ENCODE data around the gene GET4.
"Not testable (repeated sequence)": the region's sequence is repeated elsewhere in the genome, so short reads cannot be mapped to it uniquely, and the experiment has no call there.

GET4 gene

GRCh38 chr7:895451-896052, 19.2 kb downstream of the GET4 start:
- peak in 3 of 10 donors; percentile 69 to 80 (median 76) for DNase-seq
- intact Hi-C loops (cut with DNase I) = no loop called here

GRCh38 chr7:896346-897075, 20.2 kb downstream of the GET4 start:
- intact Hi-C loops (cut with DNase I) = no loop called here
- DNase-seq = peak in 2 of 10 donors; percentile 56 to 75

GRCh38 chr7:897086-897485, 20.7 kb downstream of the GET4 start:
- peak in 1 of 10 donors; percentile 73 for DNase-seq
- intact Hi-C loops (cut with DNase I) = no loop called here

GRCh38 chr7:897771-898376, 21.5 kb downstream of the GET4 start:
- DNase-seq = peak in 1 of 10 donors; percentile 78
- intact Hi-C loops (cut with DNase I) = no loop called here

GRCh38 chr7:898460-898854, 22.1 kb downstream of the GET4 start:
- intact Hi-C loops (cut with DNase I) = no loop called here
- no peak for DNase-seq

GRCh38 chr7:898855-899681, 22.7 kb downstream of the GET4 start:
- peak in 1 of 10 donors; percentile 84 for DNase-seq
- intact Hi-C loops (cut with DNase I) = no loop called here

DNA sequence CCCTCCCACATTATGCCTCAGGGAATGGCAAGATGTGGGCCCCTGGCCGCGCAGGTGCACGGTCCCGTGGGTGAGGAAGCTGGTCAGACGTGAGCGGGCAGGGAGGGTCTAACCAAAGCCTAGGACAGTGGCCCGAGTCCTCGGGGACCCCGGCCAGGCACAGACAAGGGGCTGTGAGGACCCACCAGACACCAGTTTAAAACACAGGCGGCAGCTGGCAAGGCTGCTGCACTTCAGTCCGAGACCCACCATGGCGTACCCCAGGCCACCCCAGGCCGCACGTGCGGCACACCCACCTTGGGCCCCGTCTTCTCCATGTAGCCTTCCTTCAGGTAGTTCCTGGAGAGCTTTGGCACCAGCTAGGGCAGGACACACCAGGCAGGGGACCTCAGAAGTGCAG, 23.5 kb downstream of the GET4 start:
- no peak for DNase-seq
- intact Hi-C loops (cut with DNase I) = no loop called here

DNA sequence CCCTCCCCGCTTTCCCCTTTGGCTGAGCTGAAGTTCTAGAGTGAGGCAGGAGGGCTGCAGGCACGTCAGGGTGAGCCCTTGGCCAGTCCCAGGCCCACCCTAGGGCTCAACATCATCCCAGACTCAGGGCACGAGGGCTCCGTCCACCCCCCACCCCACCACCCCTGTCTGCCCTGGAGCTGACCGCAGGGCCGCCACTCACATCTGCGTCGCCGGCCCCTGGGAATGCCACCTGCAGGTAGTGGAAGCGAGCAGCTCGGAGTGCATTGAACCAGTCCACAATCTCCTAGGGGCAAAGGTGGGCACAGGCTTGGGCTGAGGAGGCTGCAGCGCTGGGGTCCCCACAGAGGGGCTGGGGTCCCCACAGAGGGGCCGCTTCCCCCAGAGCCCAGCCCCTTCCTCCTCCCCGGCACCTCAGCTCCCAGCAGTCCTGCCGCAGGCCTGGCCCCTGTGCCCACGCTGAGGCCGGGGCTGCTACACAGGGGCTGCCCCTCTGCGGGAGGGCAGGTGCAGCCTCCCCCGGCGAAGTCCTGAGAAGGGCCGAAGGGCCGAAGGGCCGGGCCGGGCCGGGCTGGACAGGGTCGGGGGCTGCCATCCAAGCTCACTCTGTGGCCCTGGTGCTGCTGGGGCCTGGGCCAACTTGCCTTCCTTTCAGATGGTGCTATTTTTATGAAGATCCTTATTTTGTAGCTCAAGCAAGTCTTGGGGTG, 24.1 kb downstream of the GET4 start:
- intact Hi-C loops (cut with DNase I) = no loop called here
- no peak for DNase-seq

DNA sequence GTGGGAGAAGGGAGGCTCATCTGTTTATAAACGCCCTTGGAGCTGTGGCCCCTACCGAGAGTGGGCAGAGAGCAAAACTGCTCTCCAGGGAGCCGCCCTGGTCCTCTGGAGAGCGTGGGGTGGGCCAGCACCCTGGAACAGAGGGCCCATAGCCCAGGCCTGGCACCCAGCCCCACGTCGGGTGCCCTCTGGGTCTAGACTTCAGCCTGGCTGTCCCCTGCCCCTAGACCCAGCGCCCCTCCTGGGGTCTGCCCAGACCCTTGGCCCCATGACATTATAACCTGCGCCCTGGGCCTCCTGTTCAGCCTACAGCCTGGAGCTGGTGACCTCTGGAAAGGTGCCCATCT, 24.7 kb downstream of the GET4 start:
- intact Hi-C loops (cut with DNase I) = no loop called here
- no peak for DNase-seq

- intact Hi-C loops (cut with DNase I) = no loop called here
- peak in 4 of 10 donors; percentile 45 to 95 (median 58) for DNase-seq
Measured at GRCh38 chr7:901388-902154, 25.2 kb downstream of the GET4 start.

DNA sequence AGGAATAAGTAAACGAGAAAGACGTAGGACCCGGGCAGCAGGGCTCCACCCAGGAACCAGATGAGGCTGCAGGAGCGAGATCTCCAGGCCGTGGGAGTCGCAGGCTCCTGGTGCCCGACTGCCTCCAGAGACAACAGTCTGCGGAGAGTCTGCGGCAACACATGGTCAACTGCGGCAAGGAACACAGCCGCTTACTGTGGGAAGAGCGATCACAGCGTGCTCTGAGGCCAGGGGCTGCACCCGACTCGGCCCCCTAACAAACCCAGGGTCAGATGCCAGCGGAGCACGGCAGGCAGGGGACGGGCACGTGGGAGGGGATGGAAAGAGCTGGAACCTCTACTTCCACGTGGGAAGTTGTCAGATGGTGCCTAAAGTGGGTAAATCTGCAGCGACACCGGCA, 26.6 kb downstream of the GET4 start:
- no peak for DNase-seq
- intact Hi-C loops (cut with DNase I) = no loop called here

DNA sequence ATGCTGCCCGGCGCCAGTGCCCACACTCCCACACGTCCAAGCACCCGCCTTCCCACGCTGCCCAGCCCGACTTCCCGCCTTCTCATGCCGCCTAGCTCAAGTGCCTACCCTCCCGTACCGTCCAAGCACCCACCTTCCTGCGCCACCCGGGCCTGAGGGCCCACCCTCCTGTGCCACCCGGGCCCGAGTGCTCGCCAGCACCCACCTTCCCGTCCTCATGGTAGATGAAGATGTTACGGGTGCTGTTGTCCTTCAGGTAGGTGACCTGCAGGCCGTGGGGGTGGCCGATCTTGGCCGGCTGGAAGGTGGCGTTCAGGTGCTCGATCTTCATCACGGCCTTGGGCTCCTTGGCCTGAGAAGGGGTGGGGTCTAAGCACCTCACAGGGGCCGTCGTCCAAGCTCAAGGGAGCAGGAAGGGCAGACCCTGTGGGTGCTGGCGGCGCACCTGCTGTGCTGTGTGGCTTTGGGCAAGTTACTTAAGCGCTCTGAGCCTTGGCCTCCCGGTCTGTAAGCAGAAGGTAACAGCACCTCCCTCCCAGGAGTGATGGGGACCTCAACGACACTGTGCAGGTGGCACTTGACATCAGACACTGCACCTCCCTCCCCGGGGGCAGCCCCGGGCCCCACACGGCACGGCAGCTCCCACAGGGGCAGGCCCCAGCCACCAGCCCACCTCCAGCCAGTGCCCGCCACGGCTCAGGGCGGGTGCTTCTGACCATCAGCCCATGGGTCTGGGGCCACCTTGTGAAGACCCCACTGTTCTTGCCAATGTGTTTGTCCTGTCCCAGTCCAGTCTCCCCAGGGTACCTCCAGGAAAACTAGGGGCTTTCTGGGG, 27.8 kb downstream of the GET4 start:
- intact Hi-C loops (cut with DNase I) = no loop called here
- DNase-seq = no peak

DNA sequence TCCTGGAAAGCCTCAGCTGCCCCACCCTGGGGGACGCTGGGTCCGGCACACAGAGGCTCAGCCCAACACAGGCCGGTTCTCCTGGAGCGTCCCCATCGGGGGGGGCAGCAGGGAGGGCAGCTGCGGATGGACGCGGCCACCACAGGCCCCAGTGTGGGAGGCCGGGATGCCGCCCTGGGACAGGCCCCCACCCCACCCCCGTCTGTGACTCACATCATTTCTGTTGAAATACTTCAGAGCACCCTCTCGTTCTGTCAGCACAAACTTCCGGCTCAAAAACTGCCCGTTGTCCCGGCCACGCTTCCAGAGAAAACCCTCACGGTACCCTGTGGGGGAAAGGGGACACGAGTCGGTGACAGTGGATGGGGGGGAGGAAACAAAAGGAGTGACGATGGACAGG, 28.5 kb downstream of the GET4 start:
- intact Hi-C loops (cut with DNase I) = no loop called here
- DNase-seq = no peak

- intact Hi-C loops (cut with DNase I) = no loop called here
- no peak for DNase-seq
Measured at GRCh38 chr7:906776-907157, 30.4 kb downstream of the GET4 start.

DNA sequence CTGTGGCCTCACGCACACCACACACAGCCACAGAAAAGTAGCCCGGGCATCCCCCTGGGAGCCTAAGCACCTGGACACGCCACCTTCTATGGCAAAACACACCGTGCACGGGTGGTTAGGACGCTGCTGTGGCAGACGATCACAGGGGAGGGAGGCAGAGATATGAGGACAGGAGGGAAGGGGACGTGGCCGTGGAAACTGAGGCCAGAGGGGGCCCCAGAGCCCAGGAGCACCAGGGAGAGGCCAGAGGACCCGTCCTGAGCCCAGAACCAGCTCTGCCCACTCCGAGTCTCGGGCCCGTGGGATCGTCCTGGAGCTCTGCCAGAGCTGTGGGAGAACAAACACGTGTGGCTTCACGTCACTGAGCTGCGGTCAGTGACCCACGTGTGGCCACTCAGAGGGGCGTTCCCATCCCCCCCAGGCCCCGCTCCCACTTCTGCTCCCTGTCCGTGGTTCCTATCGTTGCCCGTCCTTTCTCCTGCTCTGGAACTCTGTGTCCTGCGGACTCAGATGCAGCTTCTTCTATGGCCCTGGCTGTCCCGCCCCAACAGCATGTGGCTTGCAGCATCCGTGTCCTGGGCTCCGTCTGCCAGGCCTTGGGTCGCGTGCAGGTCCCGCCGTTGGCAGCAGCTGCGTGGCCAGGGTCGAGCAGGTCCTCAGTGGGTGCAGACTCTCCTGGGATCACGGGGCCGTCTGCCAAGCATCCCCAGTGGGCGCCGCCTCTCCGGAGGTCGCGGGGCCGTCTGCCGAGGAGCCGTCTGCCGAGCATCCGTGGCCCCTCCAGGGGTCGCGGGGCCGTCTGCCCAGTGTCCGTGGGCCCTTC, 31.0 kb downstream of the GET4 start:
- intact Hi-C loops (cut with DNase I) = no loop called here
- DNase-seq = peak in 1 of 10 donors; percentile 43

DNA sequence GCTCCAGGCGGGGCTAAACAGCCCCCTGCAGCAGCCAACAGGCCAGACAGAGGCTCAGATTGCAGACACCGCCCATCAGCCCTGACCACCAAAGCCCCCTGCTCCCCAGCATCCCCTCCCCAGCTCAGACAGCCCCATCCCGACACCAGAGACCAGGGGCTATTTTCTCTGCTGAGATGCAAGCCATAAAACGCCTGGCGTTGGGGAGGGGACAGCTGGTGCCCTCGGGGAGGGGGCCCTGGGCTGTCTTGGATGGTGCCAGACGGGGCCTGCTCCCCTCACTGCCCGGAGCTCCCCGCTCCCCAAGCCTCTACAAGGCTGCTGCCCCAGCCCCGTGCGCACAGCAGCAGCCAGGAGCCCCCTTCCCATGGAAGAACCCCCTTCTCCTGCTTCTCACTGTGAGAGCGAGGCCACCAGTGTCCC, 31.8 kb downstream of the GET4 start:
- intact Hi-C loops (cut with DNase I) = no loop called here
- no peak for DNase-seq

DNA sequence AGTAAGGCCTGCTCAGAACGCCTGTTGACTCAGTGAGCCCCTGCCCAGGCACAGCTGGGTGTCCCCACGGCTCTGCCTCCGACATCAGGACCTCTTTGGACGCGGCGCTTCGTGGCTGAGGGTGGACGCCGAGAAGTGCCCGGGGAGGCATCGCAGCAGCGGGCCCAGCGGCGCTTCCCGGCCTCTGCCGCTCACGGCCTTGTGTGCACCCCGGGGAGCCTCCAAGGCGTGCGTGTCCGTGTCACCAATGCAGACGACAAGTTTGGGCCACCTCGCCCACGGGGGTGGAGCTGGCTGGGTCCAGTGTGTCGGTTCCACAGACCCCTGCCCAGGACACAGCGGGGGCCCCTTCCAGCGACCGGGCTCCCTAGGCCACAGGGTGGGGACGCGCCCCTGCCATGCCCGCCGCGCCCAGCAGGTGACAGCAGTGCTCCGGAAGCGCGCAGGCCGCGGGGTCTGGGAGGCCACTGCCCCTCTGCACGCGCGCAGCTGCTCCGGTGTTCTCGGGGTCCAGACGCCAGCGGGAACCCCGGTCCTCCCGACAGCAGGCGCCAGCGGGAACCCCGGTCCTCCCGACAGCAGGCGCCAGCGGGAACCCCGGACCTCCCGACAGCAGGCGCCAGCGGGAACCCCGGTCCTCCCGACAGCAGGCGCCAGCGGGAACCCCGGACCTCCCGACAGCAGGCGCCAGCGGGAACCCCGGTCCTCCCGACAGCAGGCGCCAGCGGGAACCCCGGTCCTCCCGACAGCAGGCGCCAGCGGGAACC, 32.4 kb downstream of the GET4 start:
- peak in 5 of 10 donors; percentile 56 to 95 (median 71) for DNase-seq
- intact Hi-C loops (cut with DNase I) = not testable (repeated sequence)
